Caco-2 (cell line): ENCODE results near the gene CYP2B6. TPM values are rescaled to one million over a fixed set of nuclear protein-coding genes. Genes with fewer than 3 reads are reported as not detected.

Experiments
- BruUV-seq: library from RNA; stranded (reverse); fragments of 400-500 nt; replicated peaks from 2 replicates; lab custom pipeline; 2021; lab: Mats Ljungman, UMichigan
- CTCF ChIA-PET: fragments of 300-600 bp; sonication (Branson Sonifier 250); formaldehyde crosslinking; loops from one replicate; lab custom pipeline; 2022; ENCODE audit warnings: antibody characterized with exemption; lab: Charles Lee
- POLR2A ChIA-PET: fragments of 300-600 bp; sonication (Branson Sonifier 250); formaldehyde crosslinking; loops from one replicate; lab custom pipeline; 2022; ENCODE audit warnings: antibody characterized with exemption; lab: Charles Lee
- DNase-seq, 2 experiments: peaks; one replicate each; pipeline versions ENCODE4 v3.0.0 to v3.0.0-alpha.2; 2020 to 2022
- H3K27me3 ChIP-seq: replicated peaks from 2 replicates; pipeline ENCODE4 v1.6.0; 2011; ENCODE audit warnings: low read length; ENCODE audit not compliant: control insufficient read depth, insufficient read depth
- H3K36me3 ChIP-seq: 2 replicates; pipeline ENCODE4 v1.5.1; 2011; ENCODE audit warnings: low read length; ENCODE audit not compliant: control insufficient read depth, insufficient read depth
- H3K4me1 ChIP-seq: fragments of 250-450 bp; sonication (Bioruptor Pico); 2 replicates; pipeline ENCODE4 v1.5.1; 2020; ENCODE audit warnings: mild to moderate bottlenecking
- H3K4me3 ChIP-seq: 2 replicates; pipeline ENCODE4 v1.5.1; 2011; ENCODE audit warnings: low read depth, mild to moderate bottlenecking, control low read depth, low read length
- H3K9me3 ChIP-seq: fragments of 250-450 bp; sonication (Bioruptor Pico); 2 replicates; pipeline ENCODE4 v1.5.1; 2020; ENCODE audit warnings: mild to moderate bottlenecking, moderate library complexity
- H3K27ac Mint-ChIP-seq: one replicate; pipeline ENCODE4 v1.8.0; 2022; ENCODE audit warnings: mixed read lengths; ENCODE audit not compliant: unreplicated experiment
- H3K27me3 Mint-ChIP-seq: one replicate; pipeline ENCODE4 v1.8.0; 2022; ENCODE audit warnings: mixed read lengths; ENCODE audit not compliant: insufficient read depth, unreplicated experiment
- H3K36me3 Mint-ChIP-seq: one replicate; pipeline ENCODE4 v1.8.0; 2022; ENCODE audit warnings: mild to moderate bottlenecking, mixed read lengths; ENCODE audit not compliant: insufficient read depth, unreplicated experiment
- H3K4me1 Mint-ChIP-seq: one replicate; pipeline ENCODE4 v1.8.0; 2022; ENCODE audit warnings: low read depth, mixed read lengths; ENCODE audit not compliant: unreplicated experiment
- H3K4me3 Mint-ChIP-seq: one replicate; pipeline ENCODE4 v1.8.0; 2022; ENCODE audit warnings: mild to moderate bottlenecking, moderate library complexity, mixed read lengths; ENCODE audit not compliant: unreplicated experiment
- H3K9me3 Mint-ChIP-seq: one replicate; pipeline ENCODE4 v1.8.0; 2022; ENCODE audit warnings: mixed read lengths; ENCODE audit not compliant: unreplicated experiment
- intact Hi-C: fragments of 100-400 bp; cut with micrococcal nuclease; formaldehyde crosslinking; loops from one replicate; pipeline ENCODE4 v1.10.0; 2022; ENCODE audit not compliant: unreplicated experiment
- total RNA-seq: library from RNA; stranded (reverse); gene quantifications from 2 replicates; pipeline ENCODE4 v1.2.3, GENCODE V29; 2022
- TF ChIP-seq, protein P1 (sequence below), 2 experiments: fragments of 200-600 bp in 1 of 2; IDR thresholded peaks; 1 replicate in 1 of 2; 2 replicates in 1 of 2; pipeline versions ENCODE4 v1.5.1 to v1.8.0; 2011 to 2022; ENCODE audit warnings: antibody characterized with exemption in 1 of 2, control low read depth in 1 of 2, inconsistent platforms in 1 of 2, low read depth in 1 of 2, low read length in 1 of 2, mild to moderate bottlenecking in 1 of 2, moderate library complexity in 1 of 2; ENCODE audit not compliant: insufficient read depth in 1 of 2, severe bottlenecking in 1 of 2, unreplicated experiment in 1 of 2

Gene CYP2B6
- total RNA-seq, 1 experiment from 2014 or later: 0.32 TPM

GRCh38 chr19:41016488-41017071, 25.5 kb downstream of the CYP2B6 start:
- Mint-ChIP-seq H3K36me3 (no peaks in the 10 kb centered on the region), H3K27me3 (no peaks in the 10 kb centered on the region), H3K4me3 (no peak overlapping the region), H3K4me1 (peaks cover 15% of the 10 kb centered on the region), H3K27ac (no peak overlapping the region), H3K9me3 (no peaks in the 10 kb centered on the region)
- H3K27me3 ChIP-seq: no peaks in the 10 kb centered on the region
- no peaks in the 10 kb centered on the region for H3K9me3 ChIP-seq
- no peaks in the 10 kb centered on the region for H3K36me3 ChIP-seq
- H3K4me3 ChIP-seq: no peak overlapping the region
- DNase-seq: no peak
- intact Hi-C loops: no loop called here
- ChIA-PET POLR2A (no interaction called here), CTCF (interaction anchor here (0.6 kb wide), 1 partner anchor 83 kb away, joined by 5 read pairs; no protein-coding TSS in a partner anchor)
- no peaks in the 10 kb centered on the region for H3K4me1 ChIP-seq
- TF ChIP-seq, protein P1, sequence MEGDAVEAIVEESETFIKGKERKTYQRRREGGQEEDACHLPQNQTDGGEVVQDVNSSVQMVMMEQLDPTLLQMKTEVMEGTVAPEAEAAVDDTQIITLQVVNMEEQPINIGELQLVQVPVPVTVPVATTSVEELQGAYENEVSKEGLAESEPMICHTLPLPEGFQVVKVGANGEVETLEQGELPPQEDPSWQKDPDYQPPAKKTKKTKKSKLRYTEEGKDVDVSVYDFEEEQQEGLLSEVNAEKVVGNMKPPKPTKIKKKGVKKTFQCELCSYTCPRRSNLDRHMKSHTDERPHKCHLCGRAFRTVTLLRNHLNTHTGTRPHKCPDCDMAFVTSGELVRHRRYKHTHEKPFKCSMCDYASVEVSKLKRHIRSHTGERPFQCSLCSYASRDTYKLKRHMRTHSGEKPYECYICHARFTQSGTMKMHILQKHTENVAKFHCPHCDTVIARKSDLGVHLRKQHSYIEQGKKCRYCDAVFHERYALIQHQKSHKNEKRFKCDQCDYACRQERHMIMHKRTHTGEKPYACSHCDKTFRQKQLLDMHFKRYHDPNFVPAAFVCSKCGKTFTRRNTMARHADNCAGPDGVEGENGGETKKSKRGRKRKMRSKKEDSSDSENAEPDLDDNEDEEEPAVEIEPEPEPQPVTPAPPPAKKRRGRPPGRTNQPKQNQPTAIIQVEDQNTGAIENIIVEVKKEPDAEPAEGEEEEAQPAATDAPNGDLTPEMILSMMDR (IDR thresholded peaks at IDR 0.05; ENCODE audit: insufficient read depth in 1 of 2, low read depth in 1 of 2, low read length in 1 of 2, severe bottlenecking in 1 of 2, unreplicated experiment in 1 of 2): no peak
- no TSS peak for BruUV-seq

DNA sequence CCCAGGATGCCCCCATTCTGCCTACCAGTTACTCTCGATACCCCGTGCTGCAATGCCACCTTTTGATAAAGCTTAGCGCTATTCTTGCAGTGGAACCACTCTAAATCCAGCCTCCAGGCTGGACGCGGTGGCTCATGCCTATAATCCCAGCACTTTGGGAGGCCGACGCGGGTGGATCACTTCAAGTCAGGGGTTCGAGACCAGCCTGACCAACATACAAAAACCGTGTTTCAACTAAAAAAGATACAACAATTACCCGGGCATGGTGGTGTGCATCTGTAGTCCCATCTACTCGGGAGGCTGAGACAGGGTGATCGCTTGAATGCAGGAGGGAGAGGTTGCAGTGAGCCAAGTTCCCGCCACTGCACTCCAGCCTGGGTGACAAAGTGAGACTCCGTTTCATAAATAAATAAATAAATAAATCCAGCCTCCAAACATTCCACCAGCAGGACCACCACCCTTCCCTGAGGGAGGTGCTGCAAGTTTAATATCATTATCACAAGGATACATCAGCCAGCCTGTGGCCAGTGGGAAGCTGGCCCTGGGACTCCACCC, 27.7 kb downstream of the CYP2B6 start:
- Mint-ChIP-seq H3K27ac (no peak overlapping the region), H3K4me3 (no peak overlapping the region), H3K36me3 (no peaks in the 10 kb centered on the region), H3K27me3 (no peaks in the 10 kb centered on the region), H3K4me1 (peaks cover 15% of the 10 kb centered on the region), H3K9me3 (no peaks in the 10 kb centered on the region)
- ChIA-PET CTCF (no interaction called here), POLR2A (no interaction called here)
- intact Hi-C loops: no loop called here
- H3K27me3 ChIP-seq: no peaks in the 10 kb centered on the region
- no peak for DNase-seq
- H3K4me1 ChIP-seq: no peaks in the 10 kb centered on the region
- no TSS peak for BruUV-seq
- no peaks in the 10 kb centered on the region for H3K9me3 ChIP-seq
- H3K4me3 ChIP-seq: no peak overlapping the region
- TF ChIP-seq, protein P1 (IDR thresholded peaks at IDR 0.05; ENCODE audit: insufficient read depth in 1 of 2, low read depth in 1 of 2, low read length in 1 of 2, severe bottlenecking in 1 of 2, unreplicated experiment in 1 of 2): no peak
- H3K36me3 ChIP-seq: no peaks in the 10 kb centered on the region

GRCh38 chr19:41019346-41019745, 28.3 kb downstream of the CYP2B6 start:
- H3K4me1 ChIP-seq: no peaks in the 10 kb centered on the region
- H3K27me3 Mint-ChIP-seq: no peaks in the 10 kb centered on the region
- H3K9me3 ChIP-seq: no peaks in the 10 kb centered on the region
- H3K36me3 ChIP-seq: no peaks in the 10 kb centered on the region
- H3K36me3 Mint-ChIP-seq: no peaks in the 10 kb centered on the region
- ChIA-PET POLR2A (no interaction called here), CTCF (no interaction called here)
- TF ChIP-seq, protein P1 (IDR thresholded peaks at IDR 0.05; ENCODE audit: insufficient read depth in 1 of 2, low read depth in 1 of 2, low read length in 1 of 2, severe bottlenecking in 1 of 2, unreplicated experiment in 1 of 2): no peak
- H3K4me3 Mint-ChIP-seq: no peak overlapping the region
- H3K4me3 ChIP-seq: no peak overlapping the region
- H3K27me3 ChIP-seq: no peaks in the 10 kb centered on the region
- no peak for DNase-seq
- H3K9me3 Mint-ChIP-seq: no peaks in the 10 kb centered on the region
- BruUV-seq: no TSS peak
- H3K27ac Mint-ChIP-seq: no peak overlapping the region
- intact Hi-C loops: no loop called here
- H3K4me1 Mint-ChIP-seq: peaks cover 14% of the 10 kb centered on the region
